Mesendoderm (in vitro differentiated cells): ENCODE results near the gene MAGI2.

Experiments
- DNase-seq: peaks from one replicate; pipeline ENCODE4 v3.0.0; 2013
- H2AK5ac ChIP-seq: 2 replicates; pipeline ENCODE4 v1.6.1; 2013; ENCODE audit warnings: low read length, inconsistent platforms
- H2BK120ac ChIP-seq: 2 replicates; pipeline ENCODE4 v1.6.1; 2013; ENCODE audit warnings: low read depth, mild to moderate bottlenecking, low read length, moderate library complexity, mixed read lengths
- H2BK15ac ChIP-seq: replicated peaks from 2 replicates; pipeline ENCODE4 v1.6.1; 2013; ENCODE audit warnings: low read depth, mild to moderate bottlenecking, moderate library complexity
- H2BK5ac ChIP-seq: 2 replicates; pipeline ENCODE4 v1.6.1; 2013; ENCODE audit warnings: low read length, inconsistent platforms
- H3K18ac ChIP-seq: 2 replicates; pipeline ENCODE4 v1.6.1; 2013; ENCODE audit warnings: mild to moderate bottlenecking, low read length, mixed read lengths
- H3K23ac ChIP-seq: one replicate; pipeline ENCODE4 v1.6.1; 2013; ENCODE audit warnings: low read length
- H3K27ac ChIP-seq: 2 replicates; pipeline ENCODE4 v1.5.1; 2013; ENCODE audit warnings: low read depth, mild to moderate bottlenecking, inconsistent platforms, low read length, moderate library complexity
- H3K27me3 ChIP-seq: 2 replicates; pipeline ENCODE4 v1.6.1; 2013; ENCODE audit warnings: low read length, control low read depth, mild to moderate bottlenecking, inconsistent platforms; ENCODE audit not compliant: insufficient read depth, poor library complexity
- H3K36me3 ChIP-seq: 2 replicates; pipeline ENCODE4 v1.6.1; 2013; ENCODE audit warnings: low read length, inconsistent platforms; ENCODE audit not compliant: control insufficient read depth, insufficient read depth
- H3K4ac ChIP-seq: one replicate; pipeline ENCODE4 v1.6.1; 2013; ENCODE audit warnings: low read depth, mild to moderate bottlenecking, low read length, moderate library complexity
- H3K4me1 ChIP-seq: 2 replicates; pipeline ENCODE4 v1.6.1; 2013; ENCODE audit warnings: low read depth, low read length, inconsistent platforms; ENCODE audit not compliant: control insufficient read depth
- H3K4me2 ChIP-seq: 2 replicates; pipeline ENCODE4 v1.6.1; 2013; ENCODE audit warnings: low read length
- H3K4me3 ChIP-seq: 2 replicates; pipeline ENCODE4 v1.5.1; 2013; ENCODE audit warnings: mild to moderate bottlenecking, low read length
- H3K56ac ChIP-seq: one replicate; pipeline ENCODE4 v1.6.1; 2013; ENCODE audit warnings: low read length
- H3K79me1 ChIP-seq: 2 replicates; pipeline ENCODE4 v1.6.1; 2013; ENCODE audit warnings: low read length, inconsistent platforms
- H3K79me2 ChIP-seq: 2 replicates; pipeline ENCODE4 v1.6.1; 2013; ENCODE audit warnings: mild to moderate bottlenecking, low read length; ENCODE audit not compliant: control insufficient read depth, insufficient read depth
- H3K9ac ChIP-seq: 2 replicates; pipeline ENCODE4 v1.6.1; 2013; ENCODE audit warnings: low read length, inconsistent platforms
- H4K5ac ChIP-seq: one replicate; pipeline ENCODE4 v1.6.1; 2013; ENCODE audit warnings: low read length
- H4K8ac ChIP-seq: one replicate; pipeline ENCODE4 v1.6.1; 2013; ENCODE audit warnings: low read depth, mild to moderate bottlenecking, control low read depth, low read length, moderate library complexity
- whole genome bisulfite sequencing: extraction: QIAGEN DNeasy Blood & Tissue Kit; methylation state at CpG from one replicate; pipeline ENCODE4 v1.1.7; 2013; ENCODE audit warnings: low lambda C conversion rate, missing lambda C conversion rate; ENCODE audit not compliant: insufficient coverage; ENCODE audit errors: extremely low coverage; 5-methylcytosine and 5-hydroxymethylcytosine counted together

MAGI2 gene

DNA sequence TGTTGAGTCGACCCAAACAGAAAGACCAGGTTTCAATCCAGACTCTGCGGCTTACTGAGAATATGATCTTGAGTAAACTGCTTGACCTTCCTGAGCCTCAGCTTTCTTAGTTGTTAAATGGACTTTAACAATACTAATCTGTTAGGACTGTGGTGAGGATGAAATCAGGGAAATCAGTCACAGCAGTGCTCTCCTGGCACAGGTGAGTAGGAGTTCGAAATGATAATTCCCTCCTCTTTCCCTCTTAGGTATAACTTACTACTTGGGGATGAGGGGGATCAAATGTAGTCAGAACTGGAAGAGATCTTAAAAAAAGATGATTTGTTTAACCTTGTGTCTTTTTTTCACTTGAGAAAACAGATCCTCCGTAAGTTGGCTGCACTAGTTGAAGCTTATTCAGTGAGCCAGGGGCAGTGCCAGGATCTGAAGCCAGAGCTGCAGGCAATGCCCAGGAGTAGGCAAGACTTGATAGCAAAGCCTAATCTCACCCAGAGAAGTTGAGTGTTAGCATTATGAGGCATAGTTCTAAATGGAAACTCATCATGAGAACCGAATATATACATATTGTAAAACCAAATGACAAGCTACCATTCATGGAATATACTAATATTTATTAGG is 1.8 kb upstream of the MAGI2 start:
- Histone ChIP-seq H4K5ac (no peak overlapping the region), H3K4me3 (no peak overlapping the region), H3K79me1 (no peaks in the 10 kb centered on the region), H3K9ac (no peak overlapping the region), H2BK5ac (no peak overlapping the region), H3K4me1 (no peaks in the 10 kb centered on the region), H3K79me2 (no peaks in the 10 kb centered on the region), H3K36me3 (no peaks in the 10 kb centered on the region), H2BK15ac (no peak overlapping the region), H3K4ac (no peak overlapping the region), H3K56ac (no peak overlapping the region), H2BK120ac (no peak overlapping the region), H4K8ac (no peak overlapping the region), H2AK5ac (no peak overlapping the region), H3K4me2 (no peak overlapping the region), H3K27ac (no peak overlapping the region), H3K18ac (no peak overlapping the region), H3K23ac (no peak overlapping the region), H3K27me3 (peaks cover 10% of the 10 kb centered on the region)
- WGBS, result no CpG with 5 or more reads among the region's 5 CpGs
- no peak for DNase-seq

DNA sequence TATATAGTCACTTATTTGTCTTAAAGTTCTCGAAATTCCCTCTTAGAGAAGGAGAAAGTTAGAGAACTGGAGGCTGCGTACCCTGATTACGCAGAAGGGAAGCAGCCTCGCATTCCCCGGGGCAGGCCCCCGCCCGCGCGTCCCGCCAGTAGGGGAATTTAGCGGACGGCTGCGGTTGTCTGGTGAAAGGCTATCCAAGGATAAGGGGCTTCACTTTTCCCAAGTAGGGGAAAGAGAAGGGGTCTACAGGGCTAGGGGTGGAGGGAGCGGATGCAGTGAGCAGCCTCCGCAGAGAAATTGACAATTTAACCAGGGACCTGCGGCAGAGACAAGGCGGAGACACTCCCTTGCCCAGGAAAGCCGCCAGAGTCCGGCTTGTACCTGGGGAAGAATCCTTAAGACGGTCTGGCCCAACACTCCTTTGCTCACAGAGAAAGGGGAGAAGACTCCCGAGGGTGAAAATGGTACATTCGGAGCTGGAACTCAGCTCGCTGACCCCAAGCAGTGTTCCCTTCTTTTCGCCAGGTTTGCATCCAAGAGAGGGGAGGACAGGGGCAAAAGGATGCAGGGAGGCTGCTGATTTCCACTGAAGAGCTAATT is 994 bp upstream of the MAGI2 start:
- peak overlapping the region; percentile 53 for H3K4me3 ChIP-seq
- peak; percentile 40 for DNase-seq
- no peak overlapping the region for H3K27ac ChIP-seq
- peaks cover 10% of the 10 kb centered on the region for H3K27me3 ChIP-seq
- no peak overlapping the region for H4K5ac ChIP-seq
- no peaks in the 10 kb centered on the region for H3K4me1 ChIP-seq
- H2BK120ac ChIP-seq, result no peak overlapping the region
- H2BK5ac ChIP-seq, result no peak overlapping the region
- H4K8ac ChIP-seq, result no peak overlapping the region
- no peaks in the 10 kb centered on the region for H3K79me2 ChIP-seq
- H3K9ac ChIP-seq, result peak overlapping the region; percentile 62
- H2AK5ac ChIP-seq, result no peak overlapping the region
- H3K4ac ChIP-seq, result no peak overlapping the region
- no peaks in the 10 kb centered on the region for H3K79me1 ChIP-seq
- no CpG with 5 or more reads among the region's 24 CpGs for WGBS
- no peak overlapping the region for H2BK15ac ChIP-seq
- no peak overlapping the region for H3K23ac ChIP-seq
- no peaks in the 10 kb centered on the region for H3K36me3 ChIP-seq
- peak overlapping the region; percentile 74 for H3K56ac ChIP-seq
- no peak overlapping the region for H3K18ac ChIP-seq
- H3K4me2 ChIP-seq, result peak overlapping the region; percentile 70

- Histone ChIP-seq H3K36me3 (no peaks in the 10 kb centered on the region), H2BK15ac (no peak overlapping the region), H4K8ac (no peak overlapping the region), H3K27ac (no peak overlapping the region), H3K4me1 (no peaks in the 10 kb centered on the region), H3K4ac (no peak overlapping the region), H2BK120ac (no peak overlapping the region), H3K18ac (no peak overlapping the region), H3K23ac (peak overlapping the region; percentile 67), H3K79me2 (no peaks in the 10 kb centered on the region), H3K9ac (no peak overlapping the region), H3K79me1 (no peaks in the 10 kb centered on the region), H4K5ac (no peak overlapping the region), H3K4me3 (no peak overlapping the region), H3K27me3 (peaks cover 10% of the 10 kb centered on the region), H3K4me2 (peak overlapping the region; percentile 90), H2AK5ac (no peak overlapping the region), H2BK5ac (no peak overlapping the region), H3K56ac (peak overlapping the region; percentile 87)
- no peak for DNase-seq
- WGBS, result no CpG with 5 or more reads among the region's 6 CpGs
These were observed 255 bp downstream of the MAGI2 start for GRCh38 chr7:79453266-79453557.

GRCh38 chr7:79452495-79453265 is 787 bp downstream of the MAGI2 start:
- Histone ChIP-seq H4K5ac (no peak overlapping the region), H3K23ac (peak overlapping the region; percentile 67), H3K4me2 (peak overlapping the region; percentile 90), H2AK5ac (no peak overlapping the region), H2BK5ac (no peak overlapping the region), H3K4ac (no peak overlapping the region), H3K4me1 (no peaks in the 10 kb centered on the region), H3K27ac (no peak overlapping the region), H2BK120ac (no peak overlapping the region), H3K18ac (no peak overlapping the region), H3K4me3 (peak overlapping the region; percentile 22), H3K27me3 (peaks cover 10% of the 10 kb centered on the region), H3K36me3 (no peaks in the 10 kb centered on the region), H2BK15ac (no peak overlapping the region), H4K8ac (no peak overlapping the region), H3K56ac (peak overlapping the region; percentile 61), H3K9ac (peak overlapping the region; percentile 8), H3K79me2 (no peaks in the 10 kb centered on the region), H3K79me1 (no peaks in the 10 kb centered on the region)
- peak; percentile 37 for DNase-seq
- no CpG with 5 or more reads among the region's 37 CpGs for WGBS

DNA sequence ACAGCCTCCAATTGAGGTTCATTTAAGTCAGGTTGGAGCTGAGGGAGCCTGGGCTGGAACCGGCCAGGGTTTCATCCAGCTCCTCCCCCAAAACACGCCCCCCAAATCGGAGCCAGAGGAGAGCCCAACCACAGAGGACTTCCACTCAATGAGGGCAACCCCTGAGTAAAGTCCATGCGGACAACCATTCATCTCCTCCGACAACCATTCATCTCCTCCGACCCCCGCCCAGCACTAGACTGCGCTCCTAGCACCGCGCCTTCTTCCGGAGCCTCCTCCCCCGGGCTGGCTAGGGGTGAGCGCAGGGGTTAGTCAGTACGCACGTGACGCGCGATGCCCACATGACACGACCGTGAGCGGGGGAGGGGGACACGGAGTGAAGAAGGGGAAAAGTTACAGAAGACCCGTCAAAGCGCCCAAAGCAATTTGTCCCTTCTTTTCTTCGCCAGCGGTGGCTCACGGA is 1.4 kb downstream of the MAGI2 start:
- no peak overlapping the region for H2BK5ac ChIP-seq
- H3K79me1 ChIP-seq, result no peaks in the 10 kb centered on the region
- no peak overlapping the region for H2BK120ac ChIP-seq
- H3K36me3 ChIP-seq, result no peaks in the 10 kb centered on the region
- H3K27me3 ChIP-seq, result peaks cover 10% of the 10 kb centered on the region
- H3K23ac ChIP-seq, result no peak overlapping the region
- H3K9ac ChIP-seq, result peak overlapping the region; percentile 8
- H3K18ac ChIP-seq, result no peak overlapping the region
- peak overlapping the region; percentile 90 for H3K4me2 ChIP-seq
- no peak overlapping the region for H2BK15ac ChIP-seq
- no peaks in the 10 kb centered on the region for H3K79me2 ChIP-seq
- peak; percentile 71 for DNase-seq
- H3K4me1 ChIP-seq, result no peaks in the 10 kb centered on the region
- H4K5ac ChIP-seq, result no peak overlapping the region
- peak overlapping the region; percentile 38 for H3K56ac ChIP-seq
- no peak overlapping the region for H3K27ac ChIP-seq
- H4K8ac ChIP-seq, result no peak overlapping the region
- H3K4ac ChIP-seq, result no peak overlapping the region
- no CpG with 5 or more reads among the region's 27 CpGs for WGBS
- no peak overlapping the region for H2AK5ac ChIP-seq
- peak overlapping the region; percentile 22 for H3K4me3 ChIP-seq
